Upper lobe of left lung (tissue), 4 donors: ENCODE measurements around the gene DNTT.

ENCODE experiments used
- CTCF ChIP-seq, 6 experiments: fragments of 450-650 bp in 4 of 6; fragments of 200-600 bp in 2 of 6; sonication (generic) in 2 of 6; IDR thresholded peaks; one replicate each; pipeline ENCODE4 v1.5.1; 2016 to 2019; ENCODE audit warnings: antibody characterized with exemption in 6 of 6
- POLR2A ChIP-seq, 4 donors: fragments of 450-650 bp; IDR thresholded peaks; one replicate each; pipeline ENCODE4 v1.5.1; 2016 to 2017; ENCODE audit warnings: antibody characterized with exemption in 4 of 4, mild to moderate bottlenecking in 2 of 4
- POLR2AphosphoS5 ChIP-seq, 2 donors: sonication (generic); formaldehyde crosslinking; IDR thresholded peaks; one replicate each; pipeline ENCODE4 v1.5.1; 2017; ENCODE audit warnings: antibody characterized with exemption in 2 of 2

GRCh38 chr10:96325719-96326373 is 21.6 kb downstream of the DNTT start:
- TF ChIP-seq CTCF (IDR thresholded peaks at IDR 0.05) (no peak), POLR2AphosphoS5 (IDR thresholded peaks at IDR 0.05) (no peak), POLR2A (IDR thresholded peaks at IDR 0.05) (no peak)
